A549 (cell line): ENCODE data around the gene NTM. TPM values are rescaled to one million over a fixed set of nuclear protein-coding genes. Genes with fewer than 3 reads are reported as not detected.

Source experiments
- ATAC-seq, 2 experiments: fragments of 200-7000 bp in 1 of 2; fragments of >200 bp in 1 of 2; cut with Nextera tagmentation in 1 of 2; cut with Tn5 transposase in 1 of 2; 3 replicates each; pipeline versions ENCODE4 v1.8.0 to v1.9.1; 2018 to 2020; ENCODE audit warnings: mild to moderate bottlenecking in 1 of 2, moderate library complexity in 1 of 2
- CTCF ChIA-PET: fragments of 300-600 bp; sonication (Branson Sonifier 250); formaldehyde crosslinking; extraction: SDS; loops from one replicate; lab custom pipeline; 2021; ENCODE audit warnings: antibody characterized with exemption, inconsistent platforms; lab: Yijun Ruan, JAX
- POLR2A ChIA-PET: fragments of 350-600 bp; formaldehyde crosslinking; extraction: SDS; loops from one replicate; lab custom pipeline; 2021; ENCODE audit warnings: antibody characterized with exemption, inconsistent platforms; lab: Yijun Ruan, JAX
- DNase-seq, 2 experiments: peaks; one replicate each; pipeline versions ENCODE4 v3.0.0 to v3.0.0-alpha.2; 2011 to 2016; ENCODE audit warnings: low read depth in 1 of 2, low spot score in 1 of 2
- FAIRE-seq: peaks from 2 replicates; lab custom pipeline; 2011; peaks lifted over from hg19 to GRCh38; lab: Jason Lieb, UNC
- H3K27ac ChIP-seq, 2 experiments: fragments of >200 bp; sonication (Bioruptor Twin); formaldehyde crosslinking; 3 replicates each; pipeline ENCODE4 v1.5.1; 2016 to 2017
- H3K4me1 ChIP-seq: fragments of >200 bp; sonication (Bioruptor Twin); formaldehyde crosslinking; 3 replicates; pipeline ENCODE4 v1.6.1; 2016
- H3K4me2 ChIP-seq: fragments of >200 bp; sonication (Bioruptor Twin); formaldehyde crosslinking; 3 replicates; pipeline ENCODE4 v1.6.1; 2016
- H3K4me3 ChIP-seq: fragments of >200 bp; sonication (Bioruptor Twin); formaldehyde crosslinking; 3 replicates; pipeline ENCODE4 v1.5.1; 2016
- H3K9me3 ChIP-seq: fragments of >200 bp; sonication (Bioruptor Twin); formaldehyde crosslinking; 3 replicates; pipeline ENCODE4 v1.6.1; 2016
- BCL3 ChIP-seq: fragments of >200 bp; sonication (Bioruptor Twin); formaldehyde crosslinking; IDR thresholded peaks from 3 replicates; pipeline ENCODE4 v1.6.1; 2016
- CEBPB ChIP-seq, 2 experiments: fragments of >200 bp in 1 of 2; sonication (Bioruptor Twin) in 1 of 2; formaldehyde crosslinking in 1 of 2; IDR thresholded peaks; 2 replicates each; pipeline ENCODE4 v1.6.1; 2012 to 2016
- CHD2 ChIP-seq: fragments of 150-350 bp; IDR thresholded peaks from 2 replicates; pipeline ENCODE4 v1.6.1; 2014; ENCODE audit warnings: low read length; ENCODE audit not compliant: partially characterized antibody
- CHD4 ChIP-seq: fragments of 200-600 bp; sonication (generic); IDR thresholded peaks from 2 replicates; pipeline ENCODE4 v1.6.1; 2016; ENCODE audit warnings: antibody characterized with exemption, mild to moderate bottlenecking, borderline replicate concordance
- CTCF ChIP-seq: fragments of >200 bp; sonication (Bioruptor Twin); formaldehyde crosslinking; IDR thresholded peaks from 3 replicates; pipeline ENCODE4 v1.5.1; 2016
- EHF ChIP-seq: fragments of 250-450 bp; sonication (Bioruptor Pico); IDR thresholded peaks from 2 replicates; pipeline ENCODE4 v1.5.0; 2020; ENCODE audit warnings: mild to moderate bottlenecking
- EP300 ChIP-seq, 2 experiments: fragments of >200 bp; sonication (Bioruptor Twin); formaldehyde crosslinking; IDR thresholded peaks; 2 replicates in 1 of 2; 3 replicates in 1 of 2; pipeline ENCODE4 v1.6.1; 2016 to 2017
- FOSL2 ChIP-seq, 2 experiments: fragments of 450-650 bp in 1 of 2; fragments of >200 bp in 1 of 2; sonication (Bioruptor Twin) in 1 of 2; formaldehyde crosslinking; IDR thresholded peaks; 2 replicates each; pipeline versions ENCODE4 v1.5.0 to v1.6.1; 2016 to 2020; ENCODE audit warnings: mild to moderate bottlenecking in 1 of 2, moderate library complexity in 1 of 2
- FOXS1 ChIP-seq: fragments of 250-450 bp; sonication (Bioruptor Pico); IDR thresholded peaks from 2 replicates; pipeline ENCODE4 v1.5.0; 2020; ENCODE audit warnings: mild to moderate bottlenecking, moderate library complexity
- GATA3 ChIP-seq: IDR thresholded peaks from 2 replicates; pipeline ENCODE4 v1.6.1; 2012; ENCODE audit warnings: borderline replicate concordance
- HDAC2 ChIP-seq: fragments of 200-600 bp; sonication (generic); IDR thresholded peaks from 2 replicates; pipeline ENCODE4 v1.6.1; 2016
- HES2 ChIP-seq: fragments of >200 bp; sonication (Bioruptor Twin); formaldehyde crosslinking; IDR thresholded peaks from 2 replicates; pipeline ENCODE4 v1.6.1; 2016
- HEYL ChIP-seq: fragments of 250-450 bp; sonication (Bioruptor Pico); IDR thresholded peaks from 2 replicates; pipeline ENCODE4 v1.8.0; 2021; ENCODE audit warnings: mild to moderate bottlenecking, moderate library complexity
- HMGXB4 ChIP-seq: fragments of 250-450 bp; sonication (Bioruptor Pico); IDR thresholded peaks from 2 replicates; pipeline ENCODE4 v1.5.0; 2021; ENCODE audit warnings: mild to moderate bottlenecking, moderate library complexity, borderline replicate concordance
- KDM1A ChIP-seq: fragments of 200-600 bp; sonication (generic); IDR thresholded peaks from 2 replicates; pipeline ENCODE4 v1.6.1; 2016; ENCODE audit warnings: low read depth, mild to moderate bottlenecking
- KDM5A ChIP-seq: fragments of 200-600 bp; sonication (generic); IDR thresholded peaks from 2 replicates; pipeline ENCODE4 v1.6.1; 2016; ENCODE audit warnings: antibody characterized with exemption, mild to moderate bottlenecking
- MAFK ChIP-seq: fragments of 450-650 bp; IDR thresholded peaks from 2 replicates; pipeline ENCODE4 v1.6.1; 2014; ENCODE audit not compliant: partially characterized antibody
- MAX ChIP-seq: IDR thresholded peaks from 2 replicates; pipeline ENCODE4 v1.6.1; 2012
- MAZ ChIP-seq: fragments of 150-350 bp; IDR thresholded peaks from 2 replicates; pipeline ENCODE4 v1.6.1; 2014; ENCODE audit warnings: antibody characterized with exemption, low read depth, low read length, borderline replicate concordance
- NPAS2 ChIP-seq: fragments of 250-450 bp; sonication (Bioruptor Pico); IDR thresholded peaks from 2 replicates; pipeline ENCODE4 v1.8.0; 2022; ENCODE audit warnings: mild to moderate bottlenecking, moderate library complexity, borderline replicate concordance
- NR3C1 ChIP-seq: fragments of >200 bp; sonication (Bioruptor Twin); formaldehyde crosslinking; IDR thresholded peaks from 3 replicates; pipeline ENCODE4 v1.6.1; 2017
- PHF8 ChIP-seq: fragments of 200-600 bp; sonication (generic); IDR thresholded peaks from 2 replicates; pipeline ENCODE4 v1.6.1; 2016; ENCODE audit warnings: low read depth, mild to moderate bottlenecking, antibody characterized with exemption, moderate library complexity, borderline replicate concordance
- POLR2A ChIP-seq: IDR thresholded peaks from 2 replicates; pipeline ENCODE4 v1.6.1; 2012; ENCODE audit warnings: mild to moderate bottlenecking, low read length
- POLR2AphosphoS2 ChIP-seq: conservative IDR thresholded peaks from 2 replicates; pipeline ENCODE4 v1.6.1; 2012; ENCODE audit warnings: low read length, improper control_type of control experiment, inconsistent platforms
- RARB ChIP-seq: fragments of 250-450 bp; sonication (Bioruptor Pico); IDR thresholded peaks from 2 replicates; pipeline ENCODE4 v1.8.0; 2021; ENCODE audit warnings: mild to moderate bottlenecking, moderate library complexity
- RFX5 ChIP-seq: fragments of 450-650 bp; IDR thresholded peaks from 2 replicates; pipeline ENCODE4 v1.7.1; 2014; ENCODE audit warnings: antibody characterized with exemption, mild to moderate bottlenecking, moderate library complexity
- USF2 ChIP-seq: fragments of 450-650 bp; IDR thresholded peaks from 2 replicates; pipeline ENCODE4 v1.6.1; 2014; ENCODE audit warnings: antibody characterized with exemption
- ZNF302 ChIP-seq: fragments of 250-450 bp; sonication (Bioruptor Pico); IDR thresholded peaks from 2 replicates; pipeline ENCODE4 v1.9.0; 2021; ENCODE audit warnings: inconsistent platforms, mild to moderate bottlenecking, moderate library complexity
- WGBS: methylation state at CpG from one replicate; pipeline ENCODE4 v1.1.6; 2017; ENCODE audit errors: missing lambda C conversion rate; 5-methylcytosine and 5-hydroxymethylcytosine counted together
- polyA plus RNA-seq, 4 experiments: library from polyadenylated mRNA; depleted of rRNA in 3 of 4; stranded (reverse); fragments of >200 nt; fragmentation: RNase III in 1 of 4; extraction: RNeasy Plus Mini Kit Qiagen cat#74134 plus additional on column Dnase treatment in 1 of 4; gene quantifications; 2 replicates in 3 of 4; 3 replicates in 1 of 4; pipeline ENCODE4 v1.2.3, GENCODE V29; 2011 to 2017

Gene NTM
- polyA plus RNA-seq, 2 of the 4 experiments (the other 2 are of a cell fraction): not detected

- ATAC-seq (no peak), FAIRE-seq (no peak), DNase-seq (no peak)
- no peak overlapping the region for H3K27ac ChIP-seq
- H3K4me2 ChIP-seq: no peak overlapping the region
- H3K9me3 ChIP-seq: no peaks in the 10 kb centered on the region
- ChIA-PET POLR2A (no interaction called here), CTCF (no interaction called here)
- H3K4me1 ChIP-seq: no peaks in the 10 kb centered on the region
- TF ChIP-seq HEYL (CRISPR knock-in tag): no peak
- no peak for TF ChIP-seq CHD2
- TF ChIP-seq PHF8: no peak
- TF ChIP-seq HMGXB4 (CRISPR knock-in tag): no peak
- TF ChIP-seq NPAS2: no peak
- TF ChIP-seq RFX5: no peak
- no peak for TF ChIP-seq EP300 (IDR thresholded peaks at IDR 0.05)
- no peak for TF ChIP-seq GATA3
- TF ChIP-seq RARB: no peak
- TF ChIP-seq KDM5A: no peak
- no peak for TF ChIP-seq MAZ
- TF ChIP-seq EHF (CRISPR knock-in tag): no peak
- TF ChIP-seq NR3C1: no peak
- no peak for TF ChIP-seq CHD4
- TF ChIP-seq ZNF302 (CRISPR knock-in tag): no peak
- TF ChIP-seq HES2: no peak
- WGBS: no CpG with 5 or more reads among the region's 1 CpG
- no peak overlapping the region for H3K4me3 ChIP-seq
These were observed 92.2 kb downstream of the NTM start for GRCh38 chr11:131462622-131463021.

GRCh38 chr11:131463162-131463561 is 92.7 kb downstream of the NTM start:
- Histone ChIP-seq H3K27ac (no peak overlapping the region), H3K4me1 (no peaks in the 10 kb centered on the region), H3K4me3 (no peak overlapping the region), H3K4me2 (no peak overlapping the region), H3K9me3 (no peaks in the 10 kb centered on the region)
- ATAC-seq (no peak), FAIRE-seq (no peak), DNase-seq (no peak)
- ChIA-PET POLR2A (no interaction called here), CTCF (no interaction called here)
- WGBS: 29% methylated on average over 3 of the region's 6 CpGs
- no peak for TF ChIP-seq BCL3
- no peak for TF ChIP-seq FOXS1 (CRISPR knock-in tag)
- no peak for TF ChIP-seq POLR2A
- no peak for TF ChIP-seq MAX
- no peak for TF ChIP-seq CEBPB (IDR thresholded peaks at IDR 0.05)
- no peak for TF ChIP-seq KDM1A
- TF ChIP-seq FOSL2 (IDR thresholded peaks at IDR 0.05): no peak
- no peak for TF ChIP-seq FOSL2 (CRISPR knock-in tag; IDR thresholded peaks at IDR 0.05)
- no peak for TF ChIP-seq CHD2
- TF ChIP-seq PHF8: no peak
- no peak for TF ChIP-seq HDAC2
- TF ChIP-seq HMGXB4 (CRISPR knock-in tag): no peak
- TF ChIP-seq POLR2AphosphoS2: no peak
- TF ChIP-seq KDM5A: no peak
- no peak for TF ChIP-seq MAFK
- TF ChIP-seq USF2: no peak
- TF ChIP-seq NR3C1: no peak
- TF ChIP-seq CTCF: no peak
